K562 (cell line): ENCODE results near the gene SIGLEC6. TPM values are rescaled to one million over a fixed set of nuclear protein-coding genes. Genes with fewer than 3 reads are reported as not detected.
A peak's percentile ranks its signal among the peaks of the same experiment; 100 is the strongest.

Experiments
- ARID3B ChIP-seq: fragments of 250-450 bp; sonication (Bioruptor Pico); IDR thresholded peaks from 2 replicates; pipeline ENCODE4 v1.4.0; 2020; ENCODE audit warnings: borderline replicate concordance
- BACH1 ChIP-seq: fragments of 200-800 bp; sonication (Bioruptor generic); IDR thresholded peaks from 2 replicates; pipeline ENCODE4 v1.6.1; 2016; ENCODE audit warnings: missing genetic modification characterization, missing compliant biosample characterization
- C11orf30 ChIP-seq: fragments of 450-650 bp; IDR thresholded peaks from 2 replicates; pipeline ENCODE4 v1.6.1; 2016; ENCODE audit warnings: low read depth, mild to moderate bottlenecking
- E2F5 ChIP-seq: sonication (generic); formaldehyde crosslinking; IDR thresholded peaks from 2 replicates; pipeline ENCODE4 v1.8.0; 2022; ENCODE audit warnings: mild to moderate bottlenecking, missing genetic modification reagents
- EGR1 ChIP-seq: fragments of 450-650 bp; conservative IDR thresholded peaks from 2 replicates; pipeline ENCODE4 v1.6.1; 2017; ENCODE audit warnings: mild to moderate bottlenecking
- HNRNPK ChIP-seq: fragments of 200-400 bp; formaldehyde crosslinking; IDR thresholded peaks from one replicate; pipeline ENCODE4 v1.6.1; 2018; ENCODE audit warnings: mild to moderate bottlenecking, low read depth, low read length; ENCODE audit not compliant: poor library complexity, severe bottlenecking
- HSF4 ChIP-seq: fragments of 250-450 bp; sonication (Bioruptor Pico); IDR thresholded peaks from 2 replicates; pipeline ENCODE4 v2.1.2; 2022; ENCODE audit warnings: mild to moderate bottlenecking, moderate library complexity, borderline replicate concordance
- ILK ChIP-seq: fragments of 450-650 bp; IDR thresholded peaks from 2 replicates; pipeline ENCODE4 v1.6.1; 2016; ENCODE audit warnings: missing genetic modification characterization, low read depth, mild to moderate bottlenecking, missing compliant biosample characterization, moderate library complexity, borderline replicate concordance
- IRF1 ChIP-seq: sonication (generic); formaldehyde crosslinking; IDR thresholded peaks from 2 replicates; pipeline ENCODE4 v1.8.0; 2022; ENCODE audit warnings: missing genetic modification reagents, mild to moderate bottlenecking, borderline replicate concordance
- MCM5 ChIP-seq: fragments of 450-650 bp; IDR thresholded peaks from 2 replicates; pipeline ENCODE4 v1.6.1; 2016; ENCODE audit warnings: low read depth
- MEF2D ChIP-seq: conservative IDR thresholded peaks from 2 replicates; pipeline ENCODE4 v1.6.1; 2016; ENCODE audit warnings: low read depth, missing genetic modification characterization, missing compliant biosample characterization
- MTA1 ChIP-seq: fragments of 450-650 bp; IDR thresholded peaks from 2 replicates; pipeline ENCODE4 v1.6.1; 2017; ENCODE audit warnings: borderline replicate concordance
- PPARD ChIP-seq: fragments of 250-450 bp; sonication (Bioruptor Pico); IDR thresholded peaks from 2 replicates; pipeline ENCODE4 v1.8.0; 2022; ENCODE audit warnings: inconsistent platforms, mild to moderate bottlenecking, moderate library complexity
- TEAD2 ChIP-seq: fragments of 450-650 bp; IDR thresholded peaks from 2 replicates; pipeline ENCODE4 v1.6.1; 2016; ENCODE audit warnings: missing genetic modification characterization, control low read depth, missing compliant biosample characterization
- TEAD4 ChIP-seq, 2 experiments: sonication (generic) in 1 of 2; formaldehyde crosslinking in 1 of 2; IDR thresholded peaks; 2 replicates each; pipeline versions ENCODE4 v1.6.1 to v1.8.0; 2012 to 2022; ENCODE audit warnings: borderline replicate concordance in 1 of 2, inconsistent platforms in 1 of 2, low read length in 1 of 2, mild to moderate bottlenecking in 1 of 2, missing genetic modification reagents in 1 of 2
- THAP7 ChIP-seq: fragments of 250-450 bp; sonication (Bioruptor Pico); IDR thresholded peaks from 2 replicates; pipeline ENCODE4 v1.5.0; 2021
- TSHZ1 ChIP-seq: fragments of 250-450 bp; sonication (Bioruptor Pico); IDR thresholded peaks from 2 replicates; pipeline ENCODE4 v1.4.0; 2020; ENCODE audit warnings: mild to moderate bottlenecking, moderate library complexity
- ZEB2 ChIP-seq: fragments of 450-650 bp; IDR thresholded peaks from 2 replicates; pipeline ENCODE4 v1.6.1; 2016
- ZNF311 ChIP-seq: fragments of 250-450 bp; sonication (Bioruptor Pico); IDR thresholded peaks from 2 replicates; pipeline ENCODE4 v1.4.0; 2020; ENCODE audit warnings: mild to moderate bottlenecking, moderate library complexity
- polyA plus RNA-seq, 8 experiments: library from polyadenylated mRNA; depleted of rRNA in 4 of 8; stranded (reverse) in 5 of 8; unstranded in 3 of 8; fragments of >200 nt; fragmentation: Nextera tagmentation in 2 of 8; fragmentation: Illumina TruSeq in 1 of 8; extraction: Ambion mirVana in 2 of 8; extraction: Trizol in 1 of 8; gene quantifications; 2 replicates each; pipeline versions ENCODE4 v1.2.1 to v1.2.3, GENCODE V29; 2011 to 2014; ENCODE audit warnings: inconsistent platforms in 1 of 8, missing spikeins in 1 of 8
- total RNA-seq, 7 experiments: library from RNA; depleted of rRNA in 6 of 7; stranded (reverse); fragments of >200 nt in 6 of 7; fragmentation: Illumina TruSeq in 2 of 7; extraction: Trizol in 2 of 7; gene quantifications; 2 replicates each; pipeline versions ENCODE4 v1.2.1 to v1.2.3, GENCODE V29; 2011 to 2021; ENCODE audit warnings: low replicate concordance in 1 of 7

Gene SIGLEC6
- total and polyA plus RNA-seq, 9 of the 15 experiments (the other 6 are each of a cell fraction or from before 2014, with no cell fraction given), result 0.03 to 17.5 (median 0.71) TPM

- TF ChIP-seq ZNF311 (CRISPR knock-in tag) (0 out of 2 replicates have a peak, but pooled peaks have one; percentile 34), HSF4 (CRISPR knock-in tag) (no peak), ILK (tag) (no peak), ARID3B (CRISPR knock-in tag) (no peak), IRF1 (CRISPR knock-in tag) (no peak), TSHZ1 (CRISPR knock-in tag) (no peak), E2F5 (CRISPR knock-in tag) (no peak), EGR1 (peak; percentile 59; the same call in 1 of the 2 replicates), THAP7 (CRISPR knock-in tag) (no peak), MTA1 (peak; percentile 69; the same call in 1 of the 2 replicates), PPARD (CRISPR knock-in tag) (no peak), TEAD2 (tag) (no peak), HNRNPK (no peak), MCM5 (no peak), ZEB2 (peak; percentile 78; the same call in 1 of the 2 replicates), BACH1 (tag) (no peak; the same call in none of the 2 replicates), C11orf30 (0 out of 2 replicates have a peak, but pooled peaks have one; percentile 26), MEF2D (tag) (no peak; the same call in 1 of the 2 replicates), TEAD4 (IDR thresholded peaks at IDR 0.05; ENCODE audit: low read length) (peak; percentile 97), TEAD4 (CRISPR knock-in tag; IDR thresholded peaks at IDR 0.05; ENCODE audit: borderline replicate concordance) (no peak)
Measured at GRCh38 chr19:51547397-51548212, 16.1 kb upstream of the SIGLEC6 start (continued).
